ENCODE measurements around the gene FAM110C.
"Not testable (repeated sequence)": the region's sequence is repeated elsewhere in the genome, so short reads cannot be mapped to it uniquely, and the experiment has no call there.

DNA sequence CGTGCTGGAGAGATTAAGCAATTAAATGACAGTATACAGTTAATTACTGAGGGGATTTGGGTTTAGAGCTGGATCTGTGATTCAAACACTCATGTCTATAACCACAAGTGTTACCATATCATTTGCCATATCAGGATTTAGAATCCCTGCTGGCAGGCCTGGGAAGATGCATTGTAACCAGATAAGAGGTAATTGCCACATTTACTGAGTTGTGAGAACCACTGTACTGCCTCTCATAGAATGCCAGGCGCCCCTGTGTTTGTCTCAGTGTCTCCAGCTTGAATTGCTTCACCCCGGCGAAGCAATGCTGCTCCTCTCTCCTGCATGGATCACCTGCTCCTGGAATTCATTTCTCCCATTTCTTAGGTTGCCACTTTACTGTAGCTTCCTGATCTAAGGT lies 21.7 kb downstream of the FAM110C start:
- not testable (repeated sequence) for TF ChIP-seq POLR2A, POLR2AphosphoS5 (IDR thresholded peaks at IDR 0.05)
- TF ChIP-seq, protein P1, sequence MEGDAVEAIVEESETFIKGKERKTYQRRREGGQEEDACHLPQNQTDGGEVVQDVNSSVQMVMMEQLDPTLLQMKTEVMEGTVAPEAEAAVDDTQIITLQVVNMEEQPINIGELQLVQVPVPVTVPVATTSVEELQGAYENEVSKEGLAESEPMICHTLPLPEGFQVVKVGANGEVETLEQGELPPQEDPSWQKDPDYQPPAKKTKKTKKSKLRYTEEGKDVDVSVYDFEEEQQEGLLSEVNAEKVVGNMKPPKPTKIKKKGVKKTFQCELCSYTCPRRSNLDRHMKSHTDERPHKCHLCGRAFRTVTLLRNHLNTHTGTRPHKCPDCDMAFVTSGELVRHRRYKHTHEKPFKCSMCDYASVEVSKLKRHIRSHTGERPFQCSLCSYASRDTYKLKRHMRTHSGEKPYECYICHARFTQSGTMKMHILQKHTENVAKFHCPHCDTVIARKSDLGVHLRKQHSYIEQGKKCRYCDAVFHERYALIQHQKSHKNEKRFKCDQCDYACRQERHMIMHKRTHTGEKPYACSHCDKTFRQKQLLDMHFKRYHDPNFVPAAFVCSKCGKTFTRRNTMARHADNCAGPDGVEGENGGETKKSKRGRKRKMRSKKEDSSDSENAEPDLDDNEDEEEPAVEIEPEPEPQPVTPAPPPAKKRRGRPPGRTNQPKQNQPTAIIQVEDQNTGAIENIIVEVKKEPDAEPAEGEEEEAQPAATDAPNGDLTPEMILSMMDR (IDR thresholded peaks at IDR 0.05 in 8 of 11, conservative IDR thresholded peaks at IDR 0.05 in 3 of 11), result not testable (repeated sequence)

Data from spleen (tissue), 7 donors.